ENCODE measurements around the gene RNASEL. TPM values are rescaled to one million over a fixed set of nuclear protein-coding genes. Genes with fewer than 3 reads are reported as not detected.

RNASEL gene, protein sequence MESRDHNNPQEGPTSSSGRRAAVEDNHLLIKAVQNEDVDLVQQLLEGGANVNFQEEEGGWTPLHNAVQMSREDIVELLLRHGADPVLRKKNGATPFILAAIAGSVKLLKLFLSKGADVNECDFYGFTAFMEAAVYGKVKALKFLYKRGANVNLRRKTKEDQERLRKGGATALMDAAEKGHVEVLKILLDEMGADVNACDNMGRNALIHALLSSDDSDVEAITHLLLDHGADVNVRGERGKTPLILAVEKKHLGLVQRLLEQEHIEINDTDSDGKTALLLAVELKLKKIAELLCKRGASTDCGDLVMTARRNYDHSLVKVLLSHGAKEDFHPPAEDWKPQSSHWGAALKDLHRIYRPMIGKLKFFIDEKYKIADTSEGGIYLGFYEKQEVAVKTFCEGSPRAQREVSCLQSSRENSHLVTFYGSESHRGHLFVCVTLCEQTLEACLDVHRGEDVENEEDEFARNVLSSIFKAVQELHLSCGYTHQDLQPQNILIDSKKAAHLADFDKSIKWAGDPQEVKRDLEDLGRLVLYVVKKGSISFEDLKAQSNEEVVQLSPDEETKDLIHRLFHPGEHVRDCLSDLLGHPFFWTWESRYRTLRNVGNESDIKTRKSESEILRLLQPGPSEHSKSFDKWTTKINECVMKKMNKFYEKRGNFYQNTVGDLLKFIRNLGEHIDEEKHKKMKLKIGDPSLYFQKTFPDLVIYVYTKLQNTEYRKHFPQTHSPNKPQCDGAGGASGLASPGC
- 5.5 and 5.8 TPM in 2 replicates for total RNA-seq

DNA sequence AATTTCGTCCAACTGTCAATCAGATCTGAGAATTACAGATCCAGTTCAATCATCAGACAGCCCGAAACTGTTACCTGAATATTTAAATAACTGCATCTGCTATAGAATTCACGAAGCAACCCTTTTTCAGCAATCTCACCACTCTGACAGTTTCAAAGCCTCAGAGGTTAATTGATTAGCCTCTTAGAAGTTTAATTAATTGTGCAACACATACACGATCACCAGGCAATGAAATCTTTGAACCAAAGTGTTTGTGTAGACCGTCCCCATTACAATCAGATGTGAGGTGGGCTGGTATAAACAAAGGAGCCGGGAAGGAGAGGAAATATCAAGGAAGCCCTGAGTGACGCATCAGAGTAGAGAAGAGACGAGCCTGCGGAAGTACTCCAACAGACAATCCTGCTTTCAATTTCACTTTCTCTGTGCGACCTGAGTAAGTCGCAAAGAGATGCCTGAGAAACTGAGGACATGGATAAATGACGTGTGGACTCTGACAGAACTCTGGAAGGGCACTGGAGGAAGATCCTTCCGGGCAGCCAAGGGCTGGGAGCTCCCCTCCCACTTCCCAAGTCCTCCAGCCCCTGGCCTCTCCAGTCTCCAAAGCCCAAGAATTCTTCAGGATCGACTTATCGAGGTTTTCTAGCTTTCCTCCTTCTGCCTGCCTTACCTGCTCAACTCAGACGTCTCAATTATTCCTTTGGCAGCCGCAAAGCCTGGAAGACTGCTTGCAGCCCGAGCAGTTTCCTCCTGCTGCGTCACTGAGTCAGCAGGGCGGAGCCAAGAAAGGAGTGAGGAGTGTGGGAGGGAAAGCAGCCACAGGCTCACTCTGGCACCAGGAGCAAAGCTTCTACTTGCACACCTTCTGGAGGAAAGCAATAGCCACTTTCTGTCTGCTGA lies at the start of gene RNASEL:
Gene RNASEL, minus strand, starts transcription at position 757 of the 897 bp plus-strand sequence. CDS start 2,450 bp downstream, outside the sequence.

DNA sequence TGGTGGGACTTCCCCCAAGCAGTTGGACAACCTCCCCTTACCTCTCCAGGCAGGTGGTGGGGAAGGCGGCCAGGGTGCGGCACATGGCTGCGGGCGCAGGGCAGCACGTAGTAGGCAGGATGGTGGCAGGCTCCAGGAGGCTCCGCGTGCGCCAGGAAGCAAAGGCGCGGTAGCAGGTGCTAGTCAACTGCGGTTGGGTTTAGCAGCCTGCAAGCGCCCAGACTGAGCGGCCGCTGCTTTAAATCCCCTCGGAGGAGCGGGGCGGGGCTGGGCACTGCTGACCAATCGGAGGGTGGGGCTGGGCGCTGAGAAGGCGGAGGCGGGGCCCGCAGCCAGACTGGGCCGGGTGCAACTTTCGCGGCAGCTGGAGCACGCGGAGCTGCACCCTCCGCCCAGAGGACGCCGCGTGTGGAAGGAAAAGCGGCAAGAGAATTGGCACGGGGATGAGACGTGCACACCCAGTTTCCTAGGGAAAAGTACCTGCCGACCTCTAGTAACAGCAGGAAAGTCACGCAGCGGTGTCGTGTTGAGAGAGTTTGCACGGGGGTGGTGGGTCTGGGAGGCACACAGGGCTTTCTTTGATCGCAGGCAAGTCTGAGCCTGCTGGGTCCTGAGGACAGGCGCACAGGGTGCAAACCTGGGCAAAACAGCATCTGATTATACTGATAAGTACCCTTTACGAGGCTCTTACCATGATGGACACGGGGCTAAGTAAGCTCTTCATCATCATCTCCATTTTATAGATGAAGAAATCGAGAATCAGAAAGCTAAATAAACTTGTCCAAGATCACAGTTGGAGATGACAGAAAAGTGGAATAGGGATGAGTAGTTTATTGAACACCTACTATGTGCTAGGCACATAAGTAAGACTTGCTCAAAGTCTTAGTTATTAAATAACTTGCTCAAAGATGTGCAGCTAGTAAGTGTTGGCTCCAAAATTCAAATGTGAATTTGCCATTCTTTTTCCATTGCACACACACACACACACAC lies 15.4 kb upstream of the RNASEL start, which contains the start of gene RGS16:
Gene RGS16, minus strand, starts transcription at position 215 of the 990 bp plus-strand sequence. Its CDS starts 130 bp downstream, at position 85.

Other genes with a start within 250 kb of the RNASEL start
- 375 and 637 TPM in 2 replicates for gene GLUL, start 197.5 kb downstream of the RNASEL start, total RNA-seq
- gene TEDDM1, start 188.6 kb downstream of the RNASEL start, total RNA-seq: not detected in 2 replicates
- not detected in 2 replicates for gene RGSL1, start 139.1 kb downstream of the RNASEL start, total RNA-seq
- 0.72 and 3.0 TPM in 2 replicates for gene RGS16, start 15.1 kb upstream of the RNASEL start, total RNA-seq
- gene RGS8, start 95.3 kb upstream of the RNASEL start, total RNA-seq: not detected in 2 replicates
- 2.8 and 2.9 TPM in 2 replicates for gene NPL, start 200.5 kb upstream of the RNASEL start, total RNA-seq

Data from tracheal epithelial cell (primary cell).